DMS53 treated with DMSO at 0.1 percent for 48 hours (cell line): ENCODE measurements around the gene HOXD11.

Experiments
- DNase-seq: peaks from one replicate; lab custom pipeline; 2025; ENCODE audit not compliant: unreplicated experiment; lab: John Stamatoyannopoulos, UW

The HOXD11 gene

DNA sequence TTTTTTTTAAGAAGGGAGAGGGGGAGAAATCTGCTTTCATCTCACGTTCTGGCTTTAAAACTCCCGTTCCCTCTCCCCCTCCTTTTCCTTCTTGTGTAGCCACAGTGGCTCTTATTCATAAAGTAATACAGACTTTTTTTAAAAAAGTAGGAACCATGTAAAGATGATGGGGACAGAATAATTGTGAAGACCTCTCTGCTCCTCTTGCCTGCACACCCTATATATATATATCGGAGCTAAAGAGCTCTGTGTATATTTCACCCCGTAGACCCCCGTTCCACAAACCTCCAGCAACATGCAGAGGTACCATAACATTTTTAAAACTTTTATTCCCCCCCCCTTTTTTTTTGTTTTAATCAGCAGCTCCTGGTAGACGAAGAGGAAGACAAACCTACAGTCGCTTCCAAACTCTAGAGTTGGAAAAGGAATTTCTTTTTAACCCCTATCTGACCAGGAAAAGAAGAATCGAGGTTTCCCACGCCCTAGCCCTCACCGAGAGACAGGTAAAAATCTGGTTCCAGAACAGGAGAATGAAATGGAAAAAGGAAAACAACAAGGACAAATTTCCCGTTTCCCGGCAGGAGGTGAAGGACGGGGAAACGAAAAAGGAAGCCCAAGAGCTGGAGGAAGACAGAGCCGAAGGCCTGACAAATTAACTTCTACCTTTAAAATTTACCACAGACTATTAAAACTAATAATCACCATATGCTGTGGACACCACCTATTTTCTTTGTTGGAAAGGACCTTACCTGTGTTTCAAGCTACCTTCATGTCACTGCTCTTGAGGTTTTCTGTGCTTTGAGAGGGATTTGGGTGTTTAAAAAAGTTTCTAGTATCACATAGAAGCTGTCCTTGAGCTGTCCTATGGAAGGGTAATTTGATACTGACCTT is 24.1 kb downstream of the HOXD11 start:
- DNase-seq = no peak

DNA sequence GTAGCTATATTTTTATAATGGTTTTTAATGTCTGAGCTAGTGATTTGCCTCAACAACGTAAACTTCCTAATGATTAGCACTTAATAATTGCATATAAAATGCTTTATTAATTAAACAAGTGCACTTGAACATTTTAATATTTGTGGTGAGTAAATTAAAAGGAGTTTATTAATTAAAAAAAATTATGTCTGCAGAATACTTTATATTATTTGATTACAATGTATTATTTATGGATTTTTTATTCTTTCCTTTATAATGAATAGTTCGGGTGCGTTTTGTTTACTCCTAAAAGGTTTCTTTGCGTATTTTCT is 24.7 kb downstream of the HOXD11 start:
- no peak for DNase-seq

DNA sequence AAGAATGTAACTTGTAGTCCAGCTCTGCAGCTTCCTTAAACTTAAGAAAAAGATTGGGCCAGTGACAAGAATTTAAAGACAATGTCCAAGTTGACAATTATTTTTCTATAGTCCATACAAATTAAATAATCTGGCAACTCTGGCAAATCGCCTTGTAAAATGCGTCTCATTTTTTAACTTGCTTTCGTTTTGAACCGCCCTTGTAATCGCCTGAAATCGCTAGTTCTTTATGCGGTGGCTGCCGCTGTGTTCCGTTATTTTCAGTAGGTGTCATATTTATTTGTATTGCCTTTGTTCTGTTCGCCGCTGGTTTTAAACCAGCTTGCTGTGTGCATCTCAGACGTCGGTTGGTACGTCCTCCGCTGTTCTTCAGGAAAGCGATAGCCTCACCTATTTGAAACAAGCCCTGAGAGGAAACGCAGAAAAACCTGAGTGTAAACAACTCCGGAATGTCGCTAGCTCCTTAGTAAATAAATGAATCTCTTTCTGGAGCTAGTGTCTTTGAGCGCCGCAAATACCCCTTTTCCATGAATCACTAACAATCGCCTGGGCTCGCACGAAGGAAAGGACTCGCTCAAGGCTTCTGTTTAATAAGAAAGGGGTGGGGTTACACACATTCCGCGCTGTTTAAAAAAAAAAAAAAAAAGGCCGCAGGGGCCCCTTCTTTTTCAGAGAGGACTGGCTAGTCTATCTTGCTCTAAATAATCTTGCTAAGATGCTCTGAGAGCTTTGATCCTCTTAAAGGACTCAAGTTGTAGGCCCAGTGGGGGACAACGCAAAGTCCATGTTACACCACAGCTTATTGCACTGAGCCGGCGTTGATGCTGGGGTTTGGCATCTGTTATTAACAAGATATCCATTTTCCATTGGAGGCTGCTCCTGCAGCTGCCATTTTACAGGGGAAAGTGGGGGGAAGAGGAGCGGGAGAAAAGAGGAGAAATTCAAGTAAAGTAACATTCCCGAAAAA is 25.4 kb downstream of the HOXD11 start:
- DNase-seq = no peak

DNA sequence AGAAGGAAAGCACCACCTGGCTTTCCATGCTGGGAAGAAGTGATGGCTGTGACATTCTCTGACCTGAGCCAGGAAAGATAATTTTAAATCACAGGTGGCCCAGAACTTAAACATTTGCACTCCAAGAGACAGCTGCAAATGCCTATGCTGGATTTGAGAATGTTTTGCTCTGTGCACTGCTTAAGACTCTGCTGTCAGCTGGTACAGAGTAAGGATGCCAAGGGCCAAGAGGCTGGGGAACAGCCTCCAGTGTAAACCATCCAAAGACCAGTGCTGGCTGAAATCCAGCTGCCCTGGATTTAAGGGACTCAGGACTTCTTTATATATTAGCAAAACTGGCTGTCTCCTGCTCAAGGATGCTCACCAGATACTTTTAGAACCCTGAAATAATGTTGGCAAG is 26.3 kb downstream of the HOXD11 start:
- no peak for DNase-seq

DNA sequence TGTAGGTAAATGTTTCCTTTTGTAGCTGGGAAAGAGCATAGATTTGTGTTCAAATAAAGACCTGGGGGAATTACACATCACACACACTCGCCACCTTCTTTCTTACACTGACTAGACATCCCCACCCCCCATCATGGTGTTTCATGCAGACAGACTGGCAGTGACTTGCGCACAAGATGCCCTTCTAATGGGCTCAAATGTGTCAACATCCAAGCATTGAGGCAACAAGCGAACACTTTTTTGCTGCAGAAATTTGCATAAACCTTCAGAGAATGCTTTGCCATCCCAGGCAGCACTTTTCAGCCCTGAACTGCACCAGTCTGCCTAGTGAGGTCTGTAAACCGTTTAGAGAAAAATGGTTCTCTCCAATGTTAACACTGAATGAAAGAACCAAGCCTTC is 27.0 kb downstream of the HOXD11 start:
- no peak for DNase-seq

DNA sequence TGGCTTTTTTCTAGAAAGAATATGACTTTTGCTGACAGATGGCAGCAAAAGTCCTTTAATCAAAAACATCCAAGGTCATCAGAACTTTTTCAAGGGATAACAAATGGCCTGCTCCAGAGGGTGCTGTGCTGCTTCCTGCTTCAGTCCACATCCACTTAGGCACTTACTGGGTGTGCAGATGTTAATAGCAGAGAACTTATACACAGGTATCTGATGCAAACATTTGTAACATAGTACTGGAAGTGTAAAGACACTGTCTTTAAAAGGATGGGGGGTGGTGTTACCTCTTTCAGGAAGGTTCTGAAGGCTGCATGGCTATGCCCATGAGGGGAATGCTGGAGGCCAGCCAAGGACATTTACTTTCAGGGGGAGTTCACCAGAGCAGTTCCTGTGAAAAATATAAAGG is 28.0 kb downstream of the HOXD11 start:
- peak; percentile 47 for DNase-seq

DNA sequence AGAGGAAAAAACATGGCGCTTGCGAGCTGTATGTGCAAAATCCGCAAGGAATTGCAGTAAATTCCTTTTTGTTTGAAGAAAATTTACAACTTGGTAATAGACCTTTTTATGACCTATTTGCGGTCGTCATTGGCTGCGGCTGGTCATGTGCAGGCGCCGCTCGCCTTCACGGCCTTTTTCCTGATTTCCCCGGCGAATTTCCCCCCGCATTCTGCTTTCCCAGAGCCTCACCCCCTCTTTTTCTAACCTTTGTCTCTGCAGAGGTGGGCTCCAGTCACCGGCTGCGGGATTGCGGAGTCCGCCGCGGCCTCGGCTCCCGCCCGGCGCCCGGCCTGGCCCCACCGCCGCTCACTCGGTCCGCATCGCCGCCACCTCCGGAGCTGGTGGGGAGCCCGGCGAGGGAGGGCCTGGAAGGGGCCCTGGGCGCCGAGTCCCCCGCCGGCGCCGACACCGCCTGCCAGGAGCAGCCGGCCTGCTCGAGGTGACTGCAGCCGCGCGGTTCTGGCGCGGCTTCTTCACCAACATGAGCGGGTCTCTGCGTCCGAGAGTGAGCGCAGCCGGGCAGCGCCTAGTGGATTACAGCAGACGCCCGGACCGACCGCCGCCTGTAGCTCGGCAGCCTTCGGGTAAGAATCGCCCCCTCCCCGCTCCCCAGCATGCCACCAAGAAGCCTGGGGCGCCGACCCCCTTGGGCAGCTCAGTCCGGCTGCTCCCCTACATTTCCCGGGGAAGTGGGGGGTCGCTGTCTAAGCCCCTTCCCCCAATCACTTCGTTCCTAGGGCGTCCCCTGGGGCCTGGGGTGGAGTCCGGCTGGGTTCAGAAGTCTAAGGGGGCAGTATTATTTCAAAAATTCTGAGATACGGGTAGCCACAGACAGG is 29.5 kb downstream of the HOXD11 start:
- DNase-seq = no peak

DNA sequence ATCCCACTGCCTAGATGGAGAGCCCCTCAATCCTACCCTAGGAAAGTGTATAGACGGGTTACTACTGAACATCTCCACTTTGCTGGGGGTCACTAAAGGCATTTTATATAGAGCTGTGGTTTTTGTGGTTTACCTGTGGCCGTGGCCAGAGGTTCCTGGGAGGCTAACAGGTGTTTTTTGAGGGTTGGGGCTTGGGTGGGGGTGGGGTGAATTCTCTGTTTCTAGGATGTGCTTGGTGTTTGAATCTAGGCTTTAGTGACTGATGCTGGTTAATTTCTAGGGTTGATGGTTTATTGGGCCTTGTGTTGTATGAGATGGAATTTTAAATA is 30.1 kb downstream of the HOXD11 start:
- no peak for DNase-seq

DNA sequence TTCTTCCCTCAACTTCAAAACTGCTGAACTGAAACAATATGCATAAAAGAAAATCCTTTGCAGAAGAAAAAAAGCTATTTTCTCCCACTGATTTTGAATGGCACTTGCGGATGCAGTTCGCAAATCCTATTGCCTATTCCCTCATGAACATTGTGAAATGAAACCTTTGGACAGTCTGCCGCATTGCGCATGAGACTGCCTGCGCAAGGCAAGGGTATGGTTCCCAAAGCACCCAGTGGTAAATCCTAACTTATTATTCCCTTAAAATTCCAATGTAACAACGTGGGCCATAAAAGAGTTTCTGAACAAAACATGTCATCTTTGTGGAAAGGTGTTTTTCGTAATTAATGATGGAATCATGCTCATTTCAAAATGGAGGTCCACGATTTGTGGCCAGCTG is 30.8 kb downstream of the HOXD11 start:
- no peak for DNase-seq

DNA sequence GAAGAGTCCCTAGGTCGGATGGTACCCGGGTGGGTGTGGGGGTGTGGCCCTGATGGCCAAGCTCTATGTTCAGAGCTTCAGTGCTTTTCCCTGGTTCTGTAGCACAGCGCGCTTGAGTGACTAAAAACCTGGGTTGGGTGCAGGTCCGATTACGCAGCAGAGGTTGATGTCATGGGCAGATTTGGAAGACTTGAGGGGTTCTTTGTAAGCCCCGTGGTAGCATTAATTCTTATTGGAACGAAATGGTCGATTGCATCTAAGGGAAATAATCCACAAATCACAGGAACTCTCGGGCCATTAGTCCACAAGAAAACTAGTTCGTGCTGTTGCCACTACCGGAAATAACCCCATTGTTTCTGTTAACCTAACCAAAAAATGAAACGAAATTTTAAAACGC is 31.4 kb downstream of the HOXD11 start:
- no peak for DNase-seq

DNA sequence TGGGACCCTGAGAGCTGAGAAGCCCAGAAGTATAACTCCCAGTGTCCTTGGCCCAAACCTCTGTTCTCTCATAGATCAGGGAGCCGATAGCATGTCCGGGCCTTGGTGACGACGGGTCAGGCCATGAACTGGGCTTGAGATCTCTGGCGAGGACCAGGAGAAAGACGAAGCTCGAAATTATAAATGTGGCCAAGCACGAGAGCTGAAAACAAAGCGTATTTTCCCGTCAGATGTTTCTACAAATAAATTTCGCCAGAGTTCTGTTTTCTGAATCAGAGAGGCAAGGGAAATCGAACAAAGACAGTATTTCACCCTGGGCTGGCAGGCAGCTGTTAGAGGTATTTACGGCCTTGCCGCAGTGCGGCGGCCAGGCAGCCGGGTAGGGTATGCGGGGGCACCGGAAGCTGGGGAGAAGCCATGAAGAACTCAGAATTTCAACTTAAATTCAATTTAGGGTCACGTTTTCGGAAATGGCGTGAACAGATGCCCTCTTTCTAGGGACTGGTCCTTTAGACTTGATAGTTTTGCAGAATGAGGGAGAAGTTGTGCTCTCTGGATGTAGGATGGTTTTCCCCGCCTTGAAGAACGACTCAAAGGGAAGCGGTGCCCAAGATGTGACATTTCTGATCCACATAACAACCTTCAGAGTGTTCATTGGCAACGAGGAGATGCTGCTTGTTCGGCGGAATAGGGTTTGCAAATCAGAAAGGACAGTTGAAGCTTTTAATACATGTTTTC is 32.0 kb downstream of the HOXD11 start:
- DNase-seq = no peak

DNA sequence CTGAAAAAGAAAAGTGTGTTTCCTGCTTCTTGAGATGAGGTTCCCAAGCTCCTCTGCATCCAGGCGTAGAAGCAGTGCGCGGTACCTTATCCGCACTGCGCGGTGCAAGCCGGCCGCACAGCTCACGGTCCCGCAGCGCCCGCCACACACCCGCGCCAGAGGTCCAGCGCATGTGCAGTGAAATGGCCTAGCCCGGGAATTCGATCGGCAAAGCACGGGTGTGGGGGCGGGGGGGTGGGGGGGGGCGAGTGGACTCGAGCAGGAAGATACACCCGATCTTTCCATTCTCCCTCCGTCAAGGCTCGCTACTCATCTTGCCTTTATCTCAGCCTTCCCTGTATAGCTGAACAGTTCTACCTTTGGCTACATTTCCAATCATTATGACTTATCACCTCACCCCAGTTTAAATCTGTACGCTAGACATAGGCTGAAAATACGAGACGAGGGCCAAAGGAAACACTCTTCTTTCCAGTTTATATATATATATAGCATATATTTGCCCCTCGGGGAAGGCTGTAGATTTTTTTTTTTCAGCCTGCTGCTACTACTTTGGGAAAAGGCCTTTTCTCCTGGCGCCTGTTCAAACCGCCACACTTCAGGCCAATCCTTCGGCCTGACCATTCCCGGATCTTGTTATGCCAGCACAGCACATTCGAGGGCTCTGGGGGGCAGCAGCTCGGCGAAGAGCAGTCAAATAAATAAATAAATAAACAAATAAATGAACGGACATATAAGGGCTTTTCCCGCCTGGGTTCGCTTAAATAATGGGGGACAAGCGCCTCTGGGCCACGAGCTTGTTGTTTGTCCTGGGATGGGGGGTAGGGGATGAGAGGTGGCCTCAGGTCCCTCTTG is 32.8 kb downstream of the HOXD11 start:
- peak; percentile 23 for DNase-seq

DNA sequence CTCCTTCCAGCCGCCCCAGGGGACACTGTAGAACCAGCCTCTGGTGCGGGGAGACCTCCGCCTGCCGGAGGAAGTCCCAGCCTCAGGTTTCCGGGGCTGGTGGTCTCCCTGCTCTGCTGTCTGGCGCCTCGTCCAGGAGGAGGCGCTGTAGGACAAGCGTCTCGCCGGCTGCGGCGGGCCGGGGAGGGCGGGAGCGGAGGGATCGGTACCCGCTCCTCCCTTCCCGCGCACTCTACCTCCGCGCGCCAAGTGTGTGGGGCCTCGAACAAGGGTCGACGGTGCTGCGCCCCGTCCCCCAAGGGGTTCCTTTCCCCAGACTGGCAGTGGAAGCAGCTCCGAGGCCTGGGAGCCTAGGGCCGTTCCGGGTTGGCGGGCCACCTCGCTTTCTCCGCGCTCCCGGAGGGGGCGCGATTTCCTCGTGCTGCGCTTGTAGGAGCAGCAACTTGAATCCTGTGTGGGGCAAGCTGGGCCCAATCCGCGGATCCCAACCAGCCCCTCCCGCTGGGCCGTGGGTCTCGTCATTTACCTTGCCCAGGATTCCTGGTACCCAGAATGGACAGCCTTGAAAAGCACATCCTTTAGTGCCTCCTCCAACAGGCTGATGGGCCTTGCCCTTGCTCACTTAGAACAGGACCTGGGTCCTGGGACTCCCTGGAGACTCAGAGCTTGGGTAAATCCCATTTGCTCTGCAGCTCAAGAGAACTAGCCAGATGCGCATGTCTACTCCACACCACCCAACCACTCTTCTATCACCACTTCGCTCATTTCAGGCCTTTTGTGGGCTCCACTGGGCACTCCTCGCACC is 33.6 kb downstream of the HOXD11 start:
- DNase-seq = peak; percentile 74

DNA sequence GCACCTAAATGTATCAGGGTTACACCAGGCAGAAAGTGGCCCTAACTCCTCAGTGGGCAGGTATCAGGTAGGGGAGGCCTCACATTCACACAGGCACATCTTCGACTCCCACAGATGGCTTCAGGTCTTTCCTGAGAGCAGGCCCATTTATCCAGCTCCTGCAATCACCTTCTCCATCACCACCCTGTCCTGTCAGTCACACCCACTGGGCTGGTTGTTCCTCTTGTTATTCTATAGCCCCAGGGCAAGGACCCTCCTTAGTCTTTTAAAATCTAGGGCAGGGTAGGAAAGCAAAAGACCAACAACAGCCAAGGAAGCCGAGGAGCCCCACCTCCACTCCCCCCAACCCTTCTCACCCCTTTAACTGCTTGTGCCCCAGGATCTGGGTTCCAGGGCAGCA is 35.2 kb downstream of the HOXD11 start:
- DNase-seq = no peak

DNA sequence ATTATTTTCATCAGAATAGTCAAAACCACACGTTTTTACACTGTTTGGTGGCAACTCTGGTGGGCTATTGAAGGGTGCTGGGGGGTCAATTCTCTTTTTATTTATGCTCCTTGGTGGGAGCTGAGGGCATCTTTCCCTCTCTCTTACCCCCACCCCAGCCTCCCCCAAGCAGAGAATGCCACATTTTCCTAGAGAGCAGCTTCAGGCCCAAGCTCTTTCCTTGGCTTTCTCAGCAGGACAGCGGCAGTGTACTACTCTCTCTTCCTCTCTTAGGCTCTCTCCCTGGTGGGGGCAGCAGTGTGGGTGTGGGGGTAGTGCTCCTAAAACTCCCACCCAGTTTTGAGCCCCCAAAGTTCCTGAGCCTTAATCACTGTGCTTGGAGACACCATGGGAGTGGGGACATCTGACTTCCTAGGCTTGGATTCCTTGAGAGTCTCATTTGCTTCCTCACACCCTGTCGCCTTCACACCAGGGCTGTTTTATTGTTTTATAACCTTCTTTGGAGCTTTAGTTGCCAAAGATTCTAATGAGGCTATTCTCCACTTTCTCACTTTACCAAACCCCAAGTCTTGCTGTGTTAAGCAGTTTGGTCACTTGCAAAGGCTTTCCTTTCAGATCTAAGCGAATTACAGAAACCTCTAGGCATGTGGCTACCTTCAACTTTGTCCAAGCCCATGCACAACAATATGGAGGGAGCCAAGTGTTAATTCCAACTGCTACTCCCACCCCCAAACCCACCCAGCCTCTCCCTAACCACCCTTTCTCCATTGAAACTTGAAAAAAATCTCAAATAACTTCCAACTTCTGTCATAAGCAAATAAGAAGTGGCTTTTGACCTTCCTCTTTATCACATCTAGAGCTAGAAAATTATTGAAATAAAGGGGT is 38.2 kb downstream of the HOXD11 start:
- no peak for DNase-seq

DNA sequence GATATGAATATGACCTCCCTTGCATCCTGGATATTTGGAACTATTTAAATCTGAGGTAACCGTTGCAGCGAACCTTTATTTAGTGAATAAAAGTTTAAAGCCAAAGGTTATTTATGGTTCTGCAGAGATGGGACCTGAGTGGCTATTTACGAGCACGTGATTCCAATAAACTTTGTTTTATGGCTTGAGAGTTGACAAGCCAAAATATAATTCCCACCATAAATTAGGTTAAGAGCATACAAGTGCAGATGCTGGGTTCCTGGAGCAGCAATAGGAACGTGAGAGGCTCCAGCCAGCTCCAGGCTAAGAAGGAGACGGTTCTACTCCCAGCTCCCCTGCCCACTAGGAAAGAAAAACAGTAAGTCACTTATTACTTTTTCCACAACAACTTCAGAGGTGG is 39.0 kb downstream of the HOXD11 start:
- no peak for DNase-seq

DNA sequence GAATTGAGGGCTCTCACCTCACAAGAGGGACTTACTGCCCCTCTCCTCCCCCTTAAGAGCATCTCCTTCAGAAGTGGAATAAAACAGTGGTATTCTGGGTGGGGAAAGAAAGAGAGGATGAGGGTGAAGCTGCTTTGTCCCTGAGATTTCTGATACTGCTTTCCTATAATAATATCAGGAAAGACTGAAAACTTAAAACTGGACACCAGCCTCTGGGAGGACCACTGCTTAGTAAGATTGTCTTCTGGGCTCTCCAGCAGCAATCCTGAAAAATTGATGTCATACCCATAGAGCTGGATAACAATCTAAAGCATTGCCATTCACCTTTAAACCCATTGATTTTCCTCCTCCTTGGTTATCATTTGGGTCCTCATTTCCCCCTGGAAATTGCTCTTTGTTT is 39.6 kb downstream of the HOXD11 start:
- DNase-seq = no peak

DNA sequence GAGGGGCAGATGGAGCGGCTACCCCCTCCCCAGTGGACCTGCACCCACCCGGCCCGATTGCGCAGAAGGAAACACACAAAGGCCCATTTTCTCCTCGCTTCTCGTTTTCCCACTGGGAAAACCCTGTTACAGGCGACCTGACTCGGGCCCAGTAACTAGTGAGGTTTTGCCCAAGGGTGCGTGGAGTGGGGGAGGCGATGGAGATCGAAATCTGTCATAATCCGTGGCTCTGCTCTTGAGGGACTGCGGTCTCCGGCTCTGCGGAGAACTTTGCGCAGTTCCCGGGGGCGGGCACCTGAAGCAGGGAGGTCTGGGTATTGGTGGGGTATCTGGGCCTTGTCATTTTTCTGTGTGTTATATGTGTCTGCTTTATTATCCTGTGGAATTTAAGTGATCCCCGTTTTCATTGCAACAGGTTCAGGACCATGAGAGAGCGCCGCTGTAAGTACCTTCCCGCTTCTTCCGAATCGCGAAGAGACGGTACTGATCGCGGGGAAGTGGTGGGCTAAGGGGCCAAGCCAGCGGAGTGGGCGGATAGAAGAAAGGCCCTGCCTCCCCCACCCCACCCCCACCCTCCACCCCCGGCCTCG is 40.2 kb downstream of the HOXD11 start:
- no peak for DNase-seq
